HG03457 (cell line): ENCODE results near the gene BUD23.

Experiments used
- ATAC-seq: cut with Tn5 transposase; IDR thresholded peaks from one replicate; pipeline ENCODE4 v1.9.1; 2021; ENCODE audit warnings: moderate number of reproducible peaks; ENCODE audit not compliant: unreplicated experiment

BUD23 gene

GRCh38 chr7:73740771-73741170 is 57.4 kb downstream of the BUD23 start:
- ATAC-seq: no peak

GRCh38 chr7:73741600-73741999 is 58.2 kb downstream of the BUD23 start:
- ATAC-seq: no peak

GRCh38 chr7:73742338-73742752 is 58.9 kb downstream of the BUD23 start:
- no peak for ATAC-seq

- no peak for ATAC-seq
Observed at GRCh38 chr7:73742753-73743641, 59.6 kb downstream of the BUD23 start.

GRCh38 chr7:73746378-73746777 is 63.0 kb downstream of the BUD23 start:
- no peak for ATAC-seq
